Keratinocyte (primary cell): ENCODE measurements around the gene TUBB3. TPM values are rescaled to one million over a fixed set of nuclear protein-coding genes. Genes with fewer than 3 reads are reported as not detected.

ENCODE experiments used
- DNase-seq: peaks from one replicate; pipeline ENCODE4 v3.0.0-alpha.2; 2011; ENCODE audit warnings: low read depth, missing footprints, low spot score
- FAIRE-seq: peaks from 2 replicates; lab custom pipeline; 2011; peaks lifted over from hg19 to GRCh38; lab: Jason Lieb, UNC
- H2AFZ ChIP-seq: 2 replicates; pipeline ENCODE4 v1.6.0; 2012; ENCODE audit warnings: low read length, control low read depth, inconsistent platforms; ENCODE audit not compliant: control insufficient read depth
- H3K27ac ChIP-seq: 2 replicates; pipeline ENCODE4 v1.5.1; 2011; ENCODE audit warnings: low read length; ENCODE audit not compliant: control insufficient read depth, insufficient read depth
- H3K27me3 ChIP-seq: 3 replicates; pipeline ENCODE4 v1.6.0; 2011; ENCODE audit warnings: low read length; ENCODE audit not compliant: control insufficient read depth, insufficient read depth; ENCODE audit errors: extremely low read depth
- H3K36me3 ChIP-seq, 2 experiments: 2 replicates in 1 of 2; 3 replicates in 1 of 2; pipeline ENCODE4 v1.5.1; 2011; ENCODE audit warnings: low read length in 2 of 2, mild to moderate bottlenecking in 1 of 2; ENCODE audit not compliant: control insufficient read depth in 2 of 2, insufficient read depth in 2 of 2; ENCODE audit errors: extremely low read depth in 1 of 2
- H3K4me1 ChIP-seq: 3 replicates; pipeline ENCODE4 v1.5.1; 2011; ENCODE audit warnings: low read length; ENCODE audit not compliant: control insufficient read depth, insufficient read depth; ENCODE audit errors: extremely low read depth
- H3K4me2 ChIP-seq: 3 replicates; pipeline ENCODE4 v1.6.0; 2011; ENCODE audit warnings: low read depth, low read length; ENCODE audit not compliant: control insufficient read depth, insufficient read depth; ENCODE audit errors: extremely low read depth
- H3K4me3 ChIP-seq, 3 experiments: fragments of 200-600 bp in 1 of 3; sonication (generic) in 1 of 3; 2 replicates in 2 of 3; 3 replicates in 1 of 3; pipeline ENCODE4 v1.5.1; 2011 to 2016; ENCODE audit warnings: low read length in 3 of 3, mild to moderate bottlenecking in 3 of 3, control low read depth in 2 of 3, inconsistent platforms in 1 of 3, low read depth in 1 of 3, mixed read lengths in 1 of 3, mixed run types in 1 of 3, moderate library complexity in 1 of 3; ENCODE audit not compliant: control insufficient read depth in 2 of 3, insufficient read depth in 2 of 3; ENCODE audit errors: extremely low read depth in 1 of 3
- H3K79me2 ChIP-seq: 2 replicates; pipeline ENCODE4 v1.6.0; 2012; ENCODE audit warnings: low read length; ENCODE audit not compliant: control insufficient read depth, insufficient read depth
- H3K9ac ChIP-seq: 3 replicates; pipeline ENCODE4 v1.6.0; 2011; ENCODE audit warnings: low read length; ENCODE audit not compliant: control insufficient read depth, insufficient read depth; ENCODE audit errors: extremely low read depth
- H3K9me1 ChIP-seq: 3 replicates; pipeline ENCODE4 v1.6.0; 2011; ENCODE audit warnings: low read length; ENCODE audit not compliant: control insufficient read depth, insufficient read depth; ENCODE audit errors: extremely low read depth
- H3K9me3 ChIP-seq: 2 replicates; pipeline ENCODE4 v1.5.1; 2012; ENCODE audit warnings: low read depth, low read length; ENCODE audit not compliant: control insufficient read depth
- H4K20me1 ChIP-seq: 3 replicates; pipeline ENCODE4 v1.6.0; 2011; ENCODE audit warnings: low read length; ENCODE audit not compliant: control insufficient read depth, insufficient read depth; ENCODE audit errors: extremely low read depth
- EZH2 ChIP-seq: IDR thresholded peaks from one replicate; pipeline ENCODE4 v1.6.1; 2012; ENCODE audit warnings: inconsistent platforms, mild to moderate bottlenecking, low read length, moderate library complexity
- dilution Hi-C: fragments of 300-500 bp; cut with MboI; formaldehyde crosslinking; loops from one replicate; pipeline ENCODE4 v1.7.0; 2020; ENCODE audit warnings: low sequenced_read_pairs; ENCODE audit not compliant: extremely low pct_ligation_motif_present
- polyA plus RNA-seq, 5 experiments: library from polyadenylated mRNA; depleted of rRNA in 3 of 5; stranded (reverse) in 3 of 5; stranded (forward) in 1 of 5; unstranded in 1 of 5; fragments of >200 nt; gene quantifications; 1 replicate in 1 of 5; 2 replicates in 3 of 5; 3 replicates in 1 of 5; pipeline versions ENCODE4 v1.2.1 to v1.2.3, GENCODE V29; 2011 to 2012; ENCODE audit warnings: missing spikeins in 2 of 5, low read depth in 1 of 5, low replicate concordance in 1 of 5
- TF ChIP-seq, protein P1 (sequence below), 3 experiments: IDR thresholded peaks in 1 of 3; conservative IDR thresholded peaks in 1 of 3; optimal IDR thresholded peaks in 1 of 3; 2 replicates in 2 of 3; 3 replicates in 1 of 3; pipeline versions ENCODE3 to v1.5.1; 2011; ENCODE audit warnings: low read length in 3 of 3, mild to moderate bottlenecking in 3 of 3, moderate library complexity in 2 of 3, control low read depth in 1 of 3, inconsistent platforms in 1 of 3; ENCODE audit not compliant: insufficient read depth in 2 of 3; ENCODE audit errors: extremely low read depth in 1 of 3

The TUBB3 gene
- polyA plus RNA-seq, 1 donor (not counting 4 experiments of a cell fraction or from before 2014, with no cell fraction given), result 34.0 TPM

DNA sequence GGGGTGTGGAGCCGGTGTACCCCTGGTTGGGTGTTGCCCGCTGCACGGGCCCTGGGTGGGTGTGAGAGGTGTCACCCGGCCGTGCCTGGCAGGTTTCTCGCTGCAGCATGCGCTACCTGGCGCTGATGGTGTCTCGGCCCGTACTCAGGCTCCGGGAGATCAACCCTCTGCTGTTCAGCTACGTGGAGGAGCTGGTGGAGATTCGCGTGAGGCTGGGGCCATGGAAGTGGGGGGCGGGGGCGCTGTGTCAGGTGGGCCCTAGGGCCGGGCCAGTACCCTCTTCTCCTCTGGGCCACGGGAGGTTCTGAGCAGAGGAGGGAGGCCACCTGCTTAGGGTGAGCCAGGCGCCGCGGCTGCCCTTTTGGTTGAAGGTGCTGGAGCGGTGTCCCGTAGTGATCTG lies 38.8 kb downstream of the TUBB3 start:
- Histone ChIP-seq H3K36me3 (peaks cover 18 to 26% of the 10 kb centered on the region in 2 experiments), H3K27ac (no peak overlapping the region), H3K9ac (no peak overlapping the region), H3K9me3 (no peaks in the 10 kb centered on the region), H3K27me3 (no peaks in the 10 kb centered on the region), H3K4me3 (no peak overlapping the region), H3K9me1 (no peaks in the 10 kb centered on the region), H3K4me2 (no peak overlapping the region), H2AFZ (no peak overlapping the region), H3K4me1 (no peaks in the 10 kb centered on the region), H4K20me1 (no peaks in the 10 kb centered on the region), H3K79me2 (no peaks in the 10 kb centered on the region)
- DNase-seq, result no peak
- FAIRE-seq, result no peak
- no peak for TF ChIP-seq EZH2
- TF ChIP-seq, protein P1, sequence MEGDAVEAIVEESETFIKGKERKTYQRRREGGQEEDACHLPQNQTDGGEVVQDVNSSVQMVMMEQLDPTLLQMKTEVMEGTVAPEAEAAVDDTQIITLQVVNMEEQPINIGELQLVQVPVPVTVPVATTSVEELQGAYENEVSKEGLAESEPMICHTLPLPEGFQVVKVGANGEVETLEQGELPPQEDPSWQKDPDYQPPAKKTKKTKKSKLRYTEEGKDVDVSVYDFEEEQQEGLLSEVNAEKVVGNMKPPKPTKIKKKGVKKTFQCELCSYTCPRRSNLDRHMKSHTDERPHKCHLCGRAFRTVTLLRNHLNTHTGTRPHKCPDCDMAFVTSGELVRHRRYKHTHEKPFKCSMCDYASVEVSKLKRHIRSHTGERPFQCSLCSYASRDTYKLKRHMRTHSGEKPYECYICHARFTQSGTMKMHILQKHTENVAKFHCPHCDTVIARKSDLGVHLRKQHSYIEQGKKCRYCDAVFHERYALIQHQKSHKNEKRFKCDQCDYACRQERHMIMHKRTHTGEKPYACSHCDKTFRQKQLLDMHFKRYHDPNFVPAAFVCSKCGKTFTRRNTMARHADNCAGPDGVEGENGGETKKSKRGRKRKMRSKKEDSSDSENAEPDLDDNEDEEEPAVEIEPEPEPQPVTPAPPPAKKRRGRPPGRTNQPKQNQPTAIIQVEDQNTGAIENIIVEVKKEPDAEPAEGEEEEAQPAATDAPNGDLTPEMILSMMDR (optimal IDR thresholded peaks at IDR 0.05 in 1 of 3, IDR thresholded peaks at IDR 0.05 in 1 of 3, conservative IDR thresholded peaks at IDR 0.05 in 1 of 3; ENCODE audit: extremely low read depth in 1 of 3, insufficient read depth in 2 of 3, low read length in 3 of 3), result no peak
- dilution Hi-C loops, result no loop called here

DNA sequence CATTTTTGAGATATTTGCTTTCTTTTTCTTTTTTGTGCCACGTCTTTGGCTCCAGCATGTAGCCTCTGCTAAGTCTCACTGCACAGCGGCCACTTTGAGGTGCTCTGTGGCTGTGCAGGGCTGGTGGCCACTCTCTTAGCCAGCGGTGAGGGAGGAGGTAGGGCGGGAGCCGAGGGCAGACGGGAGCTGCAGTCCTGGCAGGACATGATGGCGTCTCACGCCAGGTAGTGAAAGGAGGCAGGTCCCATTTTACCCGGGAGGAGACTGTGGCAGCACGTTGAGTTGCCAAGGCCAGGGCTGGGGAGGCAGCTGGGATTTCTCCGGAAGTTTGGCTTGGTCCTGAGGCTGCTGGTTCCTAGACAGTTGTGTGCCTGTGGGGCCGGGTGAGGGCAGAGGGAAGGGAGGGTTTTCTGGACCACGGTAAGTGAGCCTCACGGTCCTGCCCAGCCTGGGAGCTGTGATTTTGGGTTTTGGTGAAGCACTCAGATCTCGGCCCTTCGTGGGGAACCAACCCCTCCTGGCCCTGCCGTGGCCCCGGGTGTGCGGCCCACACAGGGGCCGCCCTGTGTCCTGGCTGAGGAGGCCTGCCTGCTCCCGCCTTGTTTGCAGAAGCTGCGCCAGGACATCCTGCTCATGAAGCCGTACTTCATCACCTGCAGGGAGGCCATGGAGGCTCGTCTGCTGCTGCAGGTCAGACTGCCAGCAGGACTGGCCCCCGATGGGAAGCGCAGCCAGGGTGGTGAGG lies 39.8 kb downstream of the TUBB3 start:
- no peak for TF ChIP-seq EZH2
- TF ChIP-seq, protein P1 (optimal IDR thresholded peaks at IDR 0.05 in 1 of 3, IDR thresholded peaks at IDR 0.05 in 1 of 3, conservative IDR thresholded peaks at IDR 0.05 in 1 of 3; ENCODE audit: extremely low read depth in 1 of 3, insufficient read depth in 2 of 3, low read length in 3 of 3), result no peak
- no peak overlapping the region for H3K4me2 ChIP-seq
- dilution Hi-C loops, result no loop called here
- no peak for DNase-seq
- no peak overlapping the region for H3K9ac ChIP-seq
- no peaks in the 10 kb centered on the region for H4K20me1 ChIP-seq
- no peak overlapping the region for H3K4me3 ChIP-seq
- no peak for FAIRE-seq
- H2AFZ ChIP-seq, result no peak overlapping the region
- H3K27me3 ChIP-seq, result no peaks in the 10 kb centered on the region
- H3K9me1 ChIP-seq, result no peaks in the 10 kb centered on the region
- no peaks in the 10 kb centered on the region for H3K79me2 ChIP-seq
- no peaks in the 10 kb centered on the region for H3K9me3 ChIP-seq
- H3K27ac ChIP-seq, result no peak overlapping the region
- no peaks in the 10 kb centered on the region for H3K4me1 ChIP-seq
- H3K36me3 ChIP-seq, result peaks cover 11 to 19% of the 10 kb centered on the region in 2 experiments
